Breast epithelium (tissue), 4 donors: Measurements from ENCODE around the gene PYROXD2. TPM values are rescaled to one million over a fixed set of nuclear protein-coding genes. Genes with fewer than 3 reads are reported as not detected.

Experiments
- DNase-seq, 2 donors: peaks; one replicate each; pipeline ENCODE4 v3.0.0-alpha.2; 2019; ENCODE audit warnings: low spot score in 2 of 2
- H3K27ac ChIP-seq, 2 donors: fragments of 200-600 bp; sonication (generic) in 1 of 2; one replicate each; pipeline ENCODE4 v1.5.1; 2016 to 2019; ENCODE audit warnings: mild to moderate bottlenecking in 1 of 2
- H3K27me3 ChIP-seq, 2 donors: fragments of 200-600 bp; sonication (generic) in 1 of 2; one replicate each; pipeline versions ENCODE4 v1.5.1 to v1.6.0; 2017 to 2019; ENCODE audit warnings: control low read depth in 1 of 2, mild to moderate bottlenecking in 1 of 2
- H3K36me3 ChIP-seq: fragments of 200-600 bp; one replicate; pipeline ENCODE4 v1.5.1; 2019
- H3K4me1 ChIP-seq, 2 donors: fragments of 200-600 bp; sonication (generic); one replicate each; pipeline ENCODE4 v1.5.1; 2016 to 2019; ENCODE audit warnings: control low read depth in 1 of 2
- H3K4me3 ChIP-seq, 3 donors: fragments of 200-600 bp; sonication (generic); 1 replicate in 2 of 3; 2 replicates in 1 of 3; pipeline ENCODE4 v1.5.1; 2016 to 2019; ENCODE audit warnings: mild to moderate bottlenecking in 3 of 3, moderate library complexity in 2 of 3
- H3K9me3 ChIP-seq, 2 donors: fragments of 200-600 bp; sonication (generic) in 1 of 2; one replicate each; pipeline ENCODE4 v1.5.1; 2016 to 2019; ENCODE audit warnings: control low read depth in 1 of 2
- CTCF ChIP-seq, 3 donors: fragments of 450-650 bp; IDR thresholded peaks; one replicate each; pipeline ENCODE4 v1.5.1; 2016 to 2017; ENCODE audit warnings: antibody characterized with exemption in 3 of 3, mild to moderate bottlenecking in 3 of 3, moderate library complexity in 3 of 3
- POLR2A ChIP-seq: fragments of 450-650 bp; IDR thresholded peaks from one replicate; pipeline ENCODE4 v1.6.1; 2016; ENCODE audit warnings: antibody characterized with exemption, mild to moderate bottlenecking, moderate library complexity
- POLR2AphosphoS5 ChIP-seq, 3 donors: sonication (generic); formaldehyde crosslinking; IDR thresholded peaks; one replicate each; pipeline ENCODE4 v1.6.1; 2017; ENCODE audit warnings: antibody characterized with exemption in 3 of 3
- intact Hi-C: fragments of 100-400 bp; cut with DNase I; formaldehyde crosslinking; loops from one replicate; pipeline ENCODE4 v1.15.1; 2023; ENCODE audit warnings: low total_unique reads
- total RNA-seq, 3 donors: library from RNA; depleted of rRNA; stranded (reverse); fragments of >200 nt; gene quantifications; one replicate each; pipeline ENCODE4 v1.1.0, GENCODE V29; 2016

Gene PYROXD2
- total RNA-seq, 3 donors from 2014 or later: 13.2 to 20.0 (median 17.4) TPM

DNA sequence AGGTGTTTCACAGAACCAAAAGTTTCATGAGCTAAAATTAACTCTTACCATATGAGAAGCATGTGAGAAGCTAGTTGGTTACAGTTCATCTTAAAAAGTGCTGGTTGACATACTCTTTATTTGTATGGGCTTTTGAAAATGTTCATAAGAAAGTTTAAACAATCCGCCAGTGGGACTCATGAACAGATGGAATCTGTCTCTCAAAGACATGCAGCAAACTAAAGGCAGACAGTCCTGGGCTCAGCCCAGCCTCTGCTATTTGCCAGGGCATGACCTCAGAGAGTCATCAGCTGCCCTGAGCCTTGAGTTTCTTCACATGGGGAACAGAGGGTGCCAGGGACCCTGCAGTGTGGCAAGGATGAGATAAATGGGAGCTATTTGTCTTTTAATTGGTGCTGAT is 3.2 kb downstream of the PYROXD2 start:
- Histone ChIP-seq H3K27ac (no peak overlapping the region), H3K9me3 (no peaks in the 10 kb centered on the region), H3K36me3 (no peaks in the 10 kb centered on the region), H3K27me3 (no peaks in the 10 kb centered on the region), H3K4me1 (peaks cover 5 to 15% of the 10 kb centered on the region in 2 donors), H3K4me3 (no peak overlapping the region)
- TF ChIP-seq CTCF (IDR thresholded peaks at IDR 0.05) (no peak), POLR2AphosphoS5 (IDR thresholded peaks at IDR 0.05) (no peak), POLR2A (no peak)
- no peak for DNase-seq
- intact Hi-C loops: loop anchor here (5.0 kb wide), 1 partner anchor 214 kb away; no protein-coding TSS in a partner anchor

- intact Hi-C loops: loop anchor here (5.0 kb wide), 1 partner anchor 214 kb away; no protein-coding TSS in a partner anchor
- Histone ChIP-seq H3K27ac (no peak overlapping the region), H3K4me1 (peaks cover 5 to 15% of the 10 kb centered on the region in 2 donors), H3K4me3 (no peak overlapping the region), H3K36me3 (no peaks in the 10 kb centered on the region), H3K27me3 (no peaks in the 10 kb centered on the region), H3K9me3 (no peaks in the 10 kb centered on the region)
- TF ChIP-seq CTCF (IDR thresholded peaks at IDR 0.05): no peak
- TF ChIP-seq POLR2AphosphoS5 (IDR thresholded peaks at IDR 0.05): no peak
- TF ChIP-seq POLR2A: no peak
- DNase-seq: no peak
Observed at GRCh38 chr10:98411166-98411565, 3.8 kb downstream of the PYROXD2 start.

- no peak overlapping the region for H3K27ac ChIP-seq
- no peaks in the 10 kb centered on the region for H3K27me3 ChIP-seq
- H3K36me3 ChIP-seq: no peaks in the 10 kb centered on the region
- H3K9me3 ChIP-seq: no peaks in the 10 kb centered on the region
- intact Hi-C loops: loop anchor here (5.0 kb wide), 1 partner anchor 213 kb away; no protein-coding TSS in a partner anchor
- no peak for TF ChIP-seq POLR2AphosphoS5 (IDR thresholded peaks at IDR 0.05)
- TF ChIP-seq CTCF (IDR thresholded peaks at IDR 0.05): no peak
- no peak for TF ChIP-seq POLR2A
- DNase-seq: no peak
- H3K4me3 ChIP-seq: no peak overlapping the region
- peaks cover 5 to 14% of the 10 kb centered on the region in 2 donors for H3K4me1 ChIP-seq
Observed at GRCh38 chr10:98410759-98411158, 4.2 kb downstream of the PYROXD2 start.

- Histone ChIP-seq H3K27me3 (no peaks in the 10 kb centered on the region), H3K27ac (no peak overlapping the region), H3K4me3 (no peak overlapping the region), H3K9me3 (no peaks in the 10 kb centered on the region), H3K36me3 (no peaks in the 10 kb centered on the region), H3K4me1 (peaks cover under 1 to 9% of the 10 kb centered on the region in 2 donors)
- intact Hi-C loops: loop anchor here (5.0 kb wide), 1 partner anchor 213 kb away; no protein-coding TSS in a partner anchor
- no peak for DNase-seq
- TF ChIP-seq POLR2A: no peak
- no peak for TF ChIP-seq POLR2AphosphoS5 (IDR thresholded peaks at IDR 0.05)
- no peak for TF ChIP-seq CTCF (IDR thresholded peaks at IDR 0.05)
Observed at GRCh38 chr10:98410135-98410743, 4.7 kb downstream of the PYROXD2 start.

DNA sequence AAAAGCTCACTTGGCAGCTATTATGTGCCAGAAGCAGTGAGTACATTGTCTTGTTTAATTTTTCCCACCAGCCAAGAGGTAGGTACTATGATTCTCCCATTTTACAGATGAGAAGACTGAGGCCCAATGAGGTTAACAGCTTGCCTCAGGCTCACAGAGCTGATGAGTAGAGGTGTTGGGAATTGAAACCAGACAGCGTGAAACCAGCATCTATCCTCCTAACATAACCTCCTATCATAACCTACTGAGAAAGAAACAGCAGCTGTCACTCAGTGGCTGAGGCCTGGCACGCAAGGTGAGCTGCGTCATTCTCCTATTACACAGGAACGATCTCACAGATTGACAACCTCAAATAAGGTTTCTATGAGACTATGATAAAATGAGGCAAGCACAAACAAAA is 6.2 kb downstream of the PYROXD2 start:
- intact Hi-C loops: no loop called here
- no peaks in the 10 kb centered on the region for H3K4me1 ChIP-seq

More for the DNA sequence above, 6.2 kb downstream of the PYROXD2 start:
- no peak for DNase-seq
- H3K9me3 ChIP-seq: no peaks in the 10 kb centered on the region
- no peaks in the 10 kb centered on the region for H3K36me3 ChIP-seq
- no peaks in the 10 kb centered on the region for H3K27me3 ChIP-seq
- TF ChIP-seq CTCF (IDR thresholded peaks at IDR 0.05) (no peak), POLR2AphosphoS5 (IDR thresholded peaks at IDR 0.05) (no peak), POLR2A (no peak)
- peak overlapping the region in 1 of 2 donors; percentile 8 for H3K27ac ChIP-seq
- no peak overlapping the region for H3K4me3 ChIP-seq
